ENCODE results near the gene FEV.

DNA sequence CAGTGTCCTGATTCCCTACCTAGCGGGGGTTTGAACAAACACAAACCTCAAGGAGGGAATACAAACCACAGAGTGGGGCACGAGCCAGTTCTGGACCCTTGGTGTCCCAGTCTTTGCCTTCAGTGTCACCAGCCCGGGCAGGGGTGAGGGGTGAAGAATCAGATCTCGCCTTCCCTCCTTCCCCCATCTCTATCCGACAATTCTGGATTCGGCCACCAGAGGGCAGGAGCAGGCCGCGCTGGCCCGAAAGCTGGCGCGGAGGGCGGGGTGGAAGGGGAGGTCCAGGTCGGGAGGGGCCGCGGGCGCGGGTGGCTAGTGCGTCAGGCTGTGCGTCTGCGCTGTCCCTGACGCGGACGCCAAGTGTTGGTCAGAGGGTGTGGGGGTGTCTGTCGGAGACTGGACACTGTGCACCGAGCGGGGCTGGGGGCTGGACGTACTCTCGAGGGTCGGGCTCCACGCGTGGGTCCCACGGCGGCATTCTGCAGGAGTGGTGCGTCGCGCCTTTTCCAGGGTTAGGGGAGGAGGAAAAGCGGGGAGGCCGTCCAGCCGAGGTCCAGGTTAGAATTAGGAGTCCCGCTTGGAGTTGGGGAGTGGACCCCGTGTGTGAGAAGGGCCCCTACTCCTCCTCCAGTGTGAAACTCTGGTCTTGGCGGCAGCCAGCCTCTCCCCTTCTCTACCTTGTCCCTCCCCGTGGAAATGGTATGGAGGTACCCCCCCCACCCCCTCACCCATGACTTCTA lies 11.2 kb upstream of the FEV start:
- TF ChIP-seq, protein P1, sequence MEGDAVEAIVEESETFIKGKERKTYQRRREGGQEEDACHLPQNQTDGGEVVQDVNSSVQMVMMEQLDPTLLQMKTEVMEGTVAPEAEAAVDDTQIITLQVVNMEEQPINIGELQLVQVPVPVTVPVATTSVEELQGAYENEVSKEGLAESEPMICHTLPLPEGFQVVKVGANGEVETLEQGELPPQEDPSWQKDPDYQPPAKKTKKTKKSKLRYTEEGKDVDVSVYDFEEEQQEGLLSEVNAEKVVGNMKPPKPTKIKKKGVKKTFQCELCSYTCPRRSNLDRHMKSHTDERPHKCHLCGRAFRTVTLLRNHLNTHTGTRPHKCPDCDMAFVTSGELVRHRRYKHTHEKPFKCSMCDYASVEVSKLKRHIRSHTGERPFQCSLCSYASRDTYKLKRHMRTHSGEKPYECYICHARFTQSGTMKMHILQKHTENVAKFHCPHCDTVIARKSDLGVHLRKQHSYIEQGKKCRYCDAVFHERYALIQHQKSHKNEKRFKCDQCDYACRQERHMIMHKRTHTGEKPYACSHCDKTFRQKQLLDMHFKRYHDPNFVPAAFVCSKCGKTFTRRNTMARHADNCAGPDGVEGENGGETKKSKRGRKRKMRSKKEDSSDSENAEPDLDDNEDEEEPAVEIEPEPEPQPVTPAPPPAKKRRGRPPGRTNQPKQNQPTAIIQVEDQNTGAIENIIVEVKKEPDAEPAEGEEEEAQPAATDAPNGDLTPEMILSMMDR (IDR thresholded peaks at IDR 0.05 in 8 of 11, conservative IDR thresholded peaks at IDR 0.05 in 3 of 11) = peak; percentile 52 to 91 (median 85)
- TF ChIP-seq POLR2A (IDR thresholded peaks at IDR 0.05) = no peak
